IMR-90 (cell line): ENCODE data around the gene FAM171A1.

Experiments used
- CHD1 ChIP-seq: IDR thresholded peaks from 2 replicates; pipeline ENCODE4 v1.6.1; 2012; ENCODE audit warnings: low read depth, low read length, improper control_type of control experiment
- CTCF ChIP-seq: conservative IDR thresholded peaks from 2 replicates; pipeline ENCODE4 v1.5.1; 2012; ENCODE audit warnings: mild to moderate bottlenecking, low read depth, low read length, improper control_type of control experiment
- MAFK ChIP-seq: IDR thresholded peaks from 2 replicates; pipeline ENCODE4 v1.6.1; 2012; ENCODE audit warnings: low read depth, low read length, improper control_type of control experiment
- POLR2A ChIP-seq: IDR thresholded peaks from 2 replicates; pipeline ENCODE4 v1.6.1; 2012; ENCODE audit warnings: mild to moderate bottlenecking, low read depth, low read length
- RAD21 ChIP-seq: IDR thresholded peaks from 2 replicates; pipeline ENCODE4 v1.6.1; 2012; ENCODE audit warnings: low read length, improper control_type of control experiment
- RFX5 ChIP-seq: IDR thresholded peaks from 2 replicates; pipeline ENCODE4 v1.8.0; 2012; ENCODE audit warnings: low read depth, mild to moderate bottlenecking, low read length, moderate library complexity
- SMC3 ChIP-seq: fragments of 150-350 bp; IDR thresholded peaks from 2 replicates; pipeline ENCODE4 v1.6.1; 2016; ENCODE audit warnings: low read depth, mild to moderate bottlenecking, antibody characterized with exemption, low read length, moderate library complexity
- TF ChIP-seq, protein P1 (sequence below): fragments of 150-350 bp; IDR thresholded peaks from 2 replicates; pipeline ENCODE4 v1.6.1; 2017; ENCODE audit warnings: mild to moderate bottlenecking, antibody characterized with exemption, low read length, low read depth

- TF ChIP-seq CTCF, result no peak
- TF ChIP-seq SMC3, result no peak
- TF ChIP-seq, protein P1, sequence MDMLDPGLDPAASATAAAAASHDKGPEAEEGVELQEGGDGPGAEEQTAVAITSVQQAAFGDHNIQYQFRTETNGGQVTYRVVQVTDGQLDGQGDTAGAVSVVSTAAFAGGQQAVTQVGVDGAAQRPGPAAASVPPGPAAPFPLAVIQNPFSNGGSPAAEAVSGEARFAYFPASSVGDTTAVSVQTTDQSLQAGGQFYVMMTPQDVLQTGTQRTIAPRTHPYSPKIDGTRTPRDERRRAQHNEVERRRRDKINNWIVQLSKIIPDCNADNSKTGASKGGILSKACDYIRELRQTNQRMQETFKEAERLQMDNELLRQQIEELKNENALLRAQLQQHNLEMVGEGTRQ, result no peak
- no peak for TF ChIP-seq RFX5
- TF ChIP-seq POLR2A, result no peak
- TF ChIP-seq MAFK, result no peak
- TF ChIP-seq CHD1, result no peak
- no peak for TF ChIP-seq RAD21
Observed at GRCh38 chr10:15369256-15370211, 1.6 kb downstream of the FAM171A1 start.
